ENCODE measurements around the gene AGBL4.

AGBL4 gene

DNA sequence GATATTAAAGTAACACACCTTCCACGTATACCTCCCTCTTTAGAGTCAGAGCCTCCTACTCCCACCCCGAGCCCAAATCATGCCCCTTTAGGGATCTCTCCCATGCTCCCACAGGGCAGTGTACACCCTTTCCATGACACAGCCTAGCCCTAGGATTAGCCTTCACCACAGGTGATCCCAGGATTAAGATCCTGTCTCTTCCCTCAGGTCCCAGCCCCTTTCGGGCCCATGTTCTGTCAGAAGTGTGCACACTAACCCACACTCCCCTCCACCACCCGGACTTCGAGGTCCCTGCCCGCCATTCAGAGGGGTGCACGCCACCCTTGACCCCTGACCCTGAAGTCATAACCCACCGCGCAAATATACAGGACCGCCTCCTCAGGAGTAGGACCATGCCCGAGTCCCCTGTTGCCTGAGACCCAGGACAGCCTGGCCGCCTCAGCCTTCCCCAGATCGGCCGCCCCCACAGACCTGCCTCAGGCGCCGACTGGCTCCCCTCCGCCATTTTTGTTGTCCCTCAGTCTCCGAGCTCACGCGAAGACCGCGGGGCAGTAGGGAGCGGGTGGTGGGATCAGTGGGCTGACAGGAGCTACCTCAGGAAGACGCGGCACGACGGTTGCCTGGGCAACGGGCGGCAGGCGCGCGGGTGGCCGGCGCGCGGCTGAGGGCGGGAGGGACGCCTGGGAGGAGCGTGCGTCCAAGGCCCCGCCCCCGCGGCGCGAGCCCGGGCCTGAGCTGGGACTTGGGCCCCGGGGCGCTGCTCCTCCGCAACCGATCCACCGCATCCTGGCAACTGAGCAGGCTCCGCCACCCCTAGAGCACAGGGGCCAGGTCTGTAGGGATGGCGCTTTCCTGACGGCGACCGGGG, at the start of gene AGBL4:
Gene AGBL4 (minus strand): TSS at position 663 of the 868 bp plus-strand sequence.
- TF ChIP-seq, protein P1, sequence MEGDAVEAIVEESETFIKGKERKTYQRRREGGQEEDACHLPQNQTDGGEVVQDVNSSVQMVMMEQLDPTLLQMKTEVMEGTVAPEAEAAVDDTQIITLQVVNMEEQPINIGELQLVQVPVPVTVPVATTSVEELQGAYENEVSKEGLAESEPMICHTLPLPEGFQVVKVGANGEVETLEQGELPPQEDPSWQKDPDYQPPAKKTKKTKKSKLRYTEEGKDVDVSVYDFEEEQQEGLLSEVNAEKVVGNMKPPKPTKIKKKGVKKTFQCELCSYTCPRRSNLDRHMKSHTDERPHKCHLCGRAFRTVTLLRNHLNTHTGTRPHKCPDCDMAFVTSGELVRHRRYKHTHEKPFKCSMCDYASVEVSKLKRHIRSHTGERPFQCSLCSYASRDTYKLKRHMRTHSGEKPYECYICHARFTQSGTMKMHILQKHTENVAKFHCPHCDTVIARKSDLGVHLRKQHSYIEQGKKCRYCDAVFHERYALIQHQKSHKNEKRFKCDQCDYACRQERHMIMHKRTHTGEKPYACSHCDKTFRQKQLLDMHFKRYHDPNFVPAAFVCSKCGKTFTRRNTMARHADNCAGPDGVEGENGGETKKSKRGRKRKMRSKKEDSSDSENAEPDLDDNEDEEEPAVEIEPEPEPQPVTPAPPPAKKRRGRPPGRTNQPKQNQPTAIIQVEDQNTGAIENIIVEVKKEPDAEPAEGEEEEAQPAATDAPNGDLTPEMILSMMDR (conservative IDR thresholded peaks at IDR 0.05): no peak

DNA sequence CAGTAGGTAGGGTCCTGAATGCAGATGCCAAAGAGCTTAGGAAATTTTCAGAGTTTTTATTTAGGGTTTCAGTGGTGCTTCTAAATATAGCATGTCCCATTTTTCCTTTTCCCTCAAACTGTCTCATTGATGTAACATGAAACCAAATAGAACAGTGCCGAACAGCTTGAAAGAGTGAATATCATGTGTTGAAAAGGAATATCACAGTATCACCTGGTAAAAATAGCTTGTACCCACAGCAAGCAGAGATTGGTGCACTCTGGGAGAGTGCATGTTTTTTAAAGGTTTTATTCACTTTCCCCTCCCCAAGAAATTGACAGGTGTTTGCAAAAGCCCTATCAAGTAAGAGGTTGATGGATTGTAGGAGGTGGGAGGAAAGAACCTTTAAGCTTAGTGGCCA, 43.1 kb upstream of the AGBL4 start:
- H3K27ac ChIP-seq: no peak overlapping the region
- TF ChIP-seq, protein P1 (conservative IDR thresholded peaks at IDR 0.05): no peak

More for the DNA sequence above, at the start of gene AGBL4:
- peak within 1 kb of the TSS; percentile 32; the same call in 1 of the 2 replicates for H3K27ac ChIP-seq

DNA sequence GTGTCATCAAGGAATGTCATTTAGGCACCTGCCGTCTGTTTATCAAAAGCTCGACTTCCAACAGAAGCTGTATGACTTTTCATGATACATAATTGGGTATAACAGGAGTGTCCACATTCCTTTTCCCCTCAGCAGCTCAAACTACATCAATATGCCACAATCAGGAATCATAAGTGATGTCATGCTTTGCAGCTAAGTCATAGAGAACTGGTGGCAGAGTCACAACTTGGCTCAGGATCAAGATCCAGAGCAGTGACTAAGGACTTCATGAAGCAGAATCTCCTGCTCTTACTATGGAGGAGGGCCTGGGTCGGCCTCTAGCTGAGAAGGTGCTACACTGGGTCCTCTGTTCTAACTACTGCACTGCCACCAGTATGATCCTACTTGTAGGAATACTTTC, 36.5 kb upstream of the AGBL4 start:
- TF ChIP-seq, protein P1 (conservative IDR thresholded peaks at IDR 0.05): no peak
- H3K27ac ChIP-seq: no peak overlapping the region

DNA sequence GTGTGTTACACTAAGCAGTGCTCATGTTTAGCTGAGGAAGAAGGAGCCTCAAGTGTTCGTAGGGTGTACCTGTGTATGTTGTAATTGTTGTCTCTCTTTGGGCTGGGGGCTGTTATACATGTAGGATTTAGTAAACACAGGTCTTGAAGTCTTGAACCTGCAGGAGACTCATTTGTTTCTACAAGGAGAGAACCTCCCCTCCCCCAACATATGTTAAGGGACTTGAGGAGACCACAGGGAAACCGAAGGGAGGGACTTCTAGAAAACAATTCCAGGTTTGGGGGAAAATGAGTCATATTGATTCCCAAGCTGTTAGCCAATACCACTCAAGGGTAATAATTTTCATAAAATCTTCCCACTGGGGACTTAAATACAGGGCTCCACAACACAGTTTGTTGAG, 25.0 kb upstream of the AGBL4 start:
- TF ChIP-seq, protein P1 (conservative IDR thresholded peaks at IDR 0.05): no peak
- H3K27ac ChIP-seq: no peak overlapping the region

DNA sequence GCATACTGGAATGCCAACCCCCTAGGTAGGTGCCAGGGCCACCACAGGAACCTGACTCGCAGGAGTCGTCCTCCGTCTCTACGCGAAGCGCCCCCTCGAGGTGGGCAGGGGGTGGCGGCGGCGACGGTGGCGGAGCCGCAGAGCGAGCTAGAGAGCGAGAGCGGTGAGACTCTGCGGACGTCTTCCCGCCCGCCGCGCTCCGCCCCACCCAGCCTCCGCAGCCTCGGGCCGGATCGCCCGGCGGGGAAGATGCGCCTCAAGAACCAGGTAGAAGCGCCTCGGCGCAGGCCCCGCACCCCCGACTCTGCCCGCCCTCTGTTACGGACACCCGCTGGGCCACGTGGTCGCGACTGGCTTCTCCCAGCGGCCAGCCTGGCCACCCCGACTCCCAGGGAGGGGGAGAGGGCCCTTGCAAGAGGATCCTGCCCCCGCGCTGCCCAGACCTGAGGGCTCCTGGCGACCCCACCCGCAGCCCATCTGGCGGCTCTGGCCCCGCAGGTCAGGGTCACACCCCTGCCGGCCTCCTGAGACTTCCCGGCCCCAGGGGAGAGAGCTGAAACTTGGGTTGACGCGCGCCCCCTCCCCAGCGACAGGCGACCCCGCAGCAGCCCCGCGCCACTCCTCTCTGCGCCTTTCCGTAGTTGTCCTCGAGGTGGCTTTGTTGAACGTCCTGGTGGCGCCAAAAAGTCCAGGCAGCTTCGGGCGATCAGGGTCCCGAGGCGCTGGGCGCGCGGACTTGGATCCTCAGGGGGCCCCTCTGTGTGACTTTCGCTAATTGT, 24.4 kb upstream of the AGBL4 start:
- TF ChIP-seq, protein P1 (conservative IDR thresholded peaks at IDR 0.05): no peak
- H3K27ac ChIP-seq: no peak overlapping the region

DNA sequence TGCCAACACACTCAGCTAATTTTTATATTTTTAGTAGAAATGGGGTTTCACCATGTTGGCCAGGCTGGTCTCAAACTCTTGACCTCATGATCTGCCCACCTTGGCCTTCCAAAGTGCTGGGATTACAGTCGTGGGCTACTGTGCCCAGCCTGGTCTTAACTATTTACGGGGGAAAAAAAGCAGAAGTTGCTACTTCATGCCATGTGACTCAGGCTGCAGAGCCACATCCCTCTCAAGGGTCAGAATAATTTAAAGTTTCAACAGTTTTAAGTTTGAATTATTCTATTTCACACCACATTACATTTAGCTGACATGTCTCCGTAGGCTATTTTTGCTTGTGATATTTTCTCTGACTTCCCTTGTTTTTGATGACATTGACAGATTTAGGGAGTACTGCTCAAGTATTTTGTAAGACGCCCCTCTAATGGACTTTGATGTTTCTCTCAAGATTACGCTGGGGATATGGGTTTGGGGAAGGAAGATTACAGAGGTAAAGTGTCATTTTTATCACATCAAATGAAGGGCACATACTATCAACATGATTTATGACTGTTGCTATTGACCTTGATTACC, 14.6 kb upstream of the AGBL4 start:
- TF ChIP-seq, protein P1 (conservative IDR thresholded peaks at IDR 0.05): no peak
- no peak overlapping the region for H3K27ac ChIP-seq

DNA sequence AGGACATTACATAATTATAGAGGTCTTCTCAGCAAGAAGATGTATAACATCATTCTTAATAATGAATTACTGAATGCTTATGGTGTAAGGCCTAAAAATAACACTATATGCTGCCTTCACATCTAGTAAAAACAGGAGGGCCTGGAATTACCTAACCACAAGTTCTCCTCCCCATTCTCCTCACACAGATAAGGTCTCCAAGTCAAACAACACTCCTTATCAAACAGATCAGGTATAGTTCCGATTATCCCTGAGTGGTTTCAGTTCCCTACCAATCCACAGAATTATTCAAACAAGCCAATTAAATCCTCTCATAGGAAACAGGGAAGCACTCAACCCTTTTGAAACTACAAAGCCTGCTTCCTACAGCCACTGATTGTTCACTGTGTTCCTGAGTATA, 4.0 kb upstream of the AGBL4 start:
- TF ChIP-seq, protein P1 (conservative IDR thresholded peaks at IDR 0.05): no peak
- H3K27ac ChIP-seq: no peak overlapping the region
